SIG-M5 treated with dmso at 0.1 percent for 504 hours (cell line): ENCODE measurements around the gene OR1A1.
"Not testable (repeated sequence)": the region's sequence is repeated elsewhere in the genome, so short reads cannot be mapped to it uniquely, and the experiment has no call there.

Source experiments
- DNase-seq: peaks from one replicate; lab custom pipeline; 2025; ENCODE audit not compliant: unreplicated experiment; lab: John Stamatoyannopoulos, UW

OR1A1 gene, protein sequence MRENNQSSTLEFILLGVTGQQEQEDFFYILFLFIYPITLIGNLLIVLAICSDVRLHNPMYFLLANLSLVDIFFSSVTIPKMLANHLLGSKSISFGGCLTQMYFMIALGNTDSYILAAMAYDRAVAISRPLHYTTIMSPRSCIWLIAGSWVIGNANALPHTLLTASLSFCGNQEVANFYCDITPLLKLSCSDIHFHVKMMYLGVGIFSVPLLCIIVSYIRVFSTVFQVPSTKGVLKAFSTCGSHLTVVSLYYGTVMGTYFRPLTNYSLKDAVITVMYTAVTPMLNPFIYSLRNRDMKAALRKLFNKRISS

DNA sequence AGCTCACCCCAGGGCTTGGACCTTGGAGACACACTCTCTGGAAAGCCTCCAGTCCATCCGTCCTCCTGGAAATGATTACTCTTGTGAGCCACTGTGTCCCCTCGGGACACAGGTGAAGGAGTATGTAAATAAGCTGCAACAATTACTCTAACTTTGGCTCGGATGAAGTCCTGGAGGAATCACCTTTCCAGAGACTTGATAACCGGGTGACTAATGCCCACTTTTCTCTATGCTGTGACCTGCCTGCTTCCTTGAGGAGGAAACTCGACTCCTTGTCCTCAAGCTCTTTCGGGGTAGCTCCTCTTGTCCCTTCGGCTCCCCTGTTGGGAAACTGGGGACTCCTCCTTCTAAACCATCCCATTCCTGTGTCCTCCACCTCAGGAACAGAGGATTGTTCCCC is at the start of gene OR1A1:
OR1A1 (plus strand) TSS at position 301 of the 400 bp plus-strand sequence. CDS start 7,954 bp downstream, outside the sequence.
- no peak for DNase-seq

DNA sequence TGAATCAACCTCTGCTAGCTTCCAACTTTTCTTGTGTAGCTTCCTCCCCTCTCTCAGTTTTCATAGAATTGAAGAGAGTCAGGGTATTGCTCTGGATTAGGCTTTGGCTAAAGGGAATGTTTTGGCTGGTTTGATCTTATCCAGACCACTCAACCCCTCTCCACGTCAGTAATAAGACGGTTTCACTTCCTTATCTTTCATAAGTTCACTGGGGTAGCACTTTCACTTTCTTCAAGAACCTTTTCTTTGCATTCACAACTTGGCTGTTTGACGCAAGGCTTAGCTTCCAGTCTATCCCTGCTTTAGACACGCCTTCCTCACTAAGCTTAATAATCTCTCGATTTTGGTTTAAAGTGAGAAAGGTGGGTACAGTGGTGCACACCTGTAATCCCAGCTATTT is 39.9 kb upstream of the OR1A1 start:
- DNase-seq: peak; percentile 86

DNA sequence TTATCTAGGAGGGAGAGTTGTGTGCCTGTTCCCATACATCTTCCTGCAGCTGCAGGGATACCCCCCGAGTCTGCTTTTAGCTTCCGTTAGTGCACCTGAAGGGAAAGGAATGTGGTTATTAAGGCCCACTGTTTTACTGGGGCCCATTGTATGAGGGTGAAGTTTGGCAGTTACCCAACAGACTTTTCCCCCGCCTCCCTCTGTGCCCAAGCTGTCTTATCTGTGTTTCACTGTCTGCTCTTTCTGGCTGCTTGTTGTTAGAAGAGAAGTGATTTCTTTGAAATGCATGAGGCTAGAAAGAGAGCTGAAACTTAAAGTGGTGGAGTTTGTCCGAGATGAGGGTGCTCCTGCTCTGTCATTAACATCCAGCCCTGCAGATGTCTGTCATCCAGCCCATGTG is 17.5 kb upstream of the OR1A1 start:
- DNase-seq: no peak

DNA sequence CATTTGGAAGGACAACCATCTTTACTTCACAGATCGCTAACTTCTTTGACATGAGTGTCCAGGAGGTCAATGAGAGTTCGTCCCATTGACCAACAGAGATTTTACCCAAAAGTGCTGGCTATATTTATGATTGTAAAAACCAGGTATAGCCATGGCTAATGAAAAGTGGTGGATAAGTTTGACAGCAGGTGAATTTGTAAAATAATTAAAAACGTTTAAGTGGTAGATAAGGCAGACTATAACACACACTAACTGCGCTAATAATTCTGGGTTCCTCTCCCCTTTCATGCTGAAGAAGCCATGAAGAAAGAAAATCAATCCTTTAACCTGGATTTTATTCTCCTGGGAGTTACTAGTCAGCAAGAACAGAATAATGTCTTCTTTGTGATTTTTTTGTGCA is 10.2 kb upstream of the OR1A1 start, which contains the start of gene OR1A2:
OR1A2 (plus strand) TSS at position 301 of the 400 bp plus-strand sequence; CDS start at position 301, 0 bp downstream.
- no peak for DNase-seq

DNA sequence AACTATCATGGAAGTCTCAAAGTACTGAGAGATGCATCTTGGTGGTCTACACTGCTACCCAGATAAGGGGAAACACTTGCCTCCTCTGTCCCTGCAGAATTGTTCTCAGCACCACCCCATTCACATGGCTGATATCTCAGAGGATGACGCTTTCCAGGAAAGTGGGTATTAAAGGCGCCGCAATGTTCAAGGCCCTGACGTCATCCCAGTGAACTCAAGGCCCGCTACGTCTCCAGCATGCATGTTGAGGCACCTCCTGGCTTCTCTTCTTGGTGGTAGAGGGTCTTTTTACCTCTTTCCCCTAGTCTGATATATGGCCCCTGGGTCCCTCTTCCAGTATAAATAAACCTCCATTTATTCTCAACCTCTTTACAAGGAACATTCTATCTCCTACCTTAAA is 1.0 kb downstream of the OR1A1 start:
- DNase-seq: no peak

DNA sequence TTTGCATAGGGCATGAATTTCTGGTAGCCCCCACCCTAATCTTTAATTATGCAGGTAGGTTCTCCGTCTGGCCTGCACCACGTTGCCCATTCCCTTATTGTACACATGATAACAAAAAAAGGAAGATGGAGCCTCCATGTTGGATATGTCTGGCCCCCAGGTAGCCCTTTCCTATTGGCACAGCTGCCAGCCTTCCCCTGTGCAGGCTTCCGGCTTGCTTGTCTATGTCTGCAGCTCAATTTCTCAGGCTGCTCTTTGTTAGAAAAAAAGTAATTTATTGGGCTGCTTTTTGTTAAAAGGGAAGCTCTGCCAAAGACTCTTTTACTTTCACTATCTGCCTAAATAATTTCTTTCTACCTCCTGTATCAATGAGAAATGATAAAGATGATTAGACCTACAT is 5.5 kb downstream of the OR1A1 start:
- DNase-seq: no peak

DNA sequence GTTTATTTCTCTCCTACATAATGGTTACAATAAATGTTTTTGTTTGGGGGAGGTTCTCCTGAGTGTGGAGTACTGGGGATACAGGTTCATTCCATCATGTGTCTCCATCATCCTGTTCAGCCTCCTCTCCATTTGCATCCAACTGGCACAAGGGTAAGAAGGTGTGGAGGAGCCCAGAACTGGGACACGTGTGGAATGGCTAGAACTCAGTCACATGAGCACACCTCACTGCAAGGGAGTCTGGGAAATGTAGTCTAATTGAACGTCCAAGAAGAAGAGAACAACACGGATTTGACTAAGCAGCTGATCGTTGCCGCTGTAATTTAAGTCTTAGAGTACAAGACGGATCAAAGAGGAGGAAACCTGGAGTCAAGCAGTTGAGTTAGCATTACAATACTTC is 6.1 kb downstream of the OR1A1 start:
- DNase-seq: no peak

DNA sequence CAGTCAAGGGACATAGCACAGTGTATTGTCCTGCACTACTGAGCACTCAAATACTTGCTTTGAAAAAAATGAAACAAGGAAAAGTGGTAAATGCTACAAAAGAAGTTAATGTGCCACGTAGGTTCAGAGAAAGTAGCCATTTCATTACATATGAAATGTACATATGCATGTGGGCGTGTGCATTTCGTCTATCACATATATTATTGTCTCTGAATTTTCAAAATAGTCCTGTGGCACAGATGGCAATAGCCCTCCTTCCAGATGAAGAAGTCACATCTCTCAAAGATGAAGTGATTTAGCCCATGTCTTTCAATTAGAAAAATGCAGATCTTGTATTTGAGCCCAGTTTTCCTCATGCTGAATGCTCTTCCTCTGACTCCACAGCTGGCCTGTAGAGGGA is 12.5 kb downstream of the OR1A1 start:
- DNase-seq: not testable (repeated sequence)

DNA sequence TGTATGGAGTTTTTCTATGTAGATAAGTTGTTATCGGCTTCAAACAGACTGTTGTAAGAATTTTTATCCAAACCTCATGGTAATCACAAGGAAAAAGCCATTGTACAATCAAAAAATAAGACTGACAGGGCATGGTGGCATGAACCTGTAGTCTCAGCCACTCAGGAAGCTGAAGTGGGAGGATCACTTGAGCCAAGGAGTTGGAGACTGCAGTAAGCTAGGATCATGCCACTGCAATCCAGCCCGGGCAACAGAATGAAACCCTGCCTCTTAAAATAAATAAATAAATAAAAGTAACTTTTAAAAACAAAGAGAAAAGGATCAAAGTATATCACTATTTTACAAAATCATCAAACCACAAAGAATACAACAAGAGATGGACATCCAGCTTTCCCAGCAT is 14.4 kb downstream of the OR1A1 start:
- no peak for DNase-seq

DNA sequence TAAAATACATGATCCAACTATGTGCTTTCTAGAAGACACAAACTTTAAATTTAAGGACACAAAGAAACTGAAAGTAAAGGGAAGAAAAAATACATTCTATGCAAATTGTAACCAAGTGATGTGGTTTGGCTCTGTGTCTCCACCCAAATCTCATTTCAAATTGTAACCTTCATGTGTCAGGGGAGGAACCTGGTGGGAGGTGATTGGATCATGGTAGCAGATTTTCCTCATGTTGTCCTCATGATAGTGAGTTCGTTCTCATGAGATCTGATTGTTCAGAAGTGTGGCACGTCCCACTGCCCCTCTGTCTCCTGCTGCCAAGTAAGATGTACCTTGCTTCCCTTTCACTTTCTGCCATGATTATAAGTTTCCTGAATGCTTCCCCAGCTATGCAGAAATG is 15.0 kb downstream of the OR1A1 start:
- no peak for DNase-seq

DNA sequence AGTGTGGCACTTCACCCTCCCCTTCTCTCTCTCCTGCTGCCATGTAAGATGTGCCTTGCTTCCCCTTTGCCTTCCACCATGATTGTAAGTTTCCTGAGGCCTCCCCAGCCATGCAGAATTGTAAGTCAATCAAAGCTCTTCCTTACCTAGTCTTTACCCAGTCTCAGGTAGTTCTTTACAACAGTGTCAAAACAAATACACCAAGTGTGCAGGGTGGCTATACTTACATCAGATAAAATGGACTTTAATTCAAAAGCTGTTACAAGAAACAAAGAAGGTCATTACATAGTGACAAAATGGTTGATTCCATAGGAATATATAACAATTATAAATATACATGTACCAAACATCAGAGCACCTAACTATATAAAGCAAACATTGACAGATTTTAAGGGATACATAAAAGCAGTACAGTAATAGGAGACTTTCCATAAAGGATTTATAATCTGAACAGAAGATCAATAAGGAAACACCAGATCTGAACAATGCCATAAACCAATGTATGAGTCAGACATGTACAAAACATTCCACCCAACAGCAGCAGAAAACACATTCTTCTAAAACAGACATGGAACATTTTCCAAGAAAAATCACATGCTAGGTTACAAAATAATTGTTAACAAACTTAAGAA is 17.4 kb downstream of the OR1A1 start:
- DNase-seq: not testable (repeated sequence)

DNA sequence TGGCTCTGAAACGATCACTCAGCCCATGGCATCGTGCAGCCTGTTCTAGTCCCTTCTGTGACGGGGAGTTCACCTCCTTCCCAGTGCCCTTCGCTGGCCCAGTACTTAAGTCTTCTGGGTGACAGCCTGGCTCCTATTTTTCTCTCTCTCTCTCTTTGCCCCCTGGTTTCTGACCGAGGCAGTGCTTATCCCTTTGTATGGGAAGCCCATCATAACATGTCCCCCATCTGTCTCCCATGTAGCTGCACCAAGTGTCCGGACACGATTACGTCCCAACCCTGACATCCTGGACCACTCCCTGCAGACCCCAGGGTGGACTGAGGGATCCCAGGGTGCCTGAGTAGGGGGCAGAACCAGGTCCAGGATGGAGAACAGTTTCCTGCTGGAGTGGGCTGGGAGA is 24.8 kb downstream of the OR1A1 start:
- DNase-seq: not testable (repeated sequence)

DNA sequence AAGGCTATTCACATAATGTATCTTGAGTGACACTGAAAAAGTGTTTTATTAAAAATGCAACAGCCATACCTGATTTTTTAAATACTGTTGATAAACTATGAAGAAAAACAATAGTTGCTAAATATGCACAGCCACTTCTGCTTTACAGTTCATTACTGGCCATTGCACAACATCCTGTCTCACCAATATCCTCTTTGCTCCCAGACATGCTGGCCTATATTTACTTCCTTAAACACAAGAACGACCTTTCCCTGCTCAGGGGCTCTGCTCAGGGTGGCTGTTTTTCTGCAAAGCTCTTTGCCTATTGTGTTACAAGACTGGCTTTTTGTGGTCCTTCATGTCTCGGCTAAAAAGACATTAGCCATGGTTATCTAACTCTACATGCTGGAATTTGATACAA is 31.2 kb downstream of the OR1A1 start:
- DNase-seq: peak; percentile 83

DNA sequence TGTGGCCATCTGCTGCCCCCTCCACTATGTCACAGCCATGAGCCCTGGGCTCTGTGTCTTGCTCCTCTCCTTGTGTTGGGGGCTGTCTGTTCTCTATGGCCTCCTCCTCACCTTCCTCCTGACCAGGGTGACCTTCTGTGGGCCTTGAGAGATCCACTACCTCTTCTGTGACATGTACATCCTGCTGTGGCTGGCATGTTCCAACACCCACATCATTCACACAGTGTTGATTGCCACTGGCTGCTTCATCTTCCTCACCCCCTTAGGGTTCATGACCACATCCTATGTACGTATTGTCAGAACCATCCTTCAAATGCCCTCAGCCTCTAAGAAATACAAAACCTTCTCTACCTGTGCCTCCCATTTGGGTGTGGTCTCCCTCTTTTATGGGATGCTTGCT is 33.6 kb downstream of the OR1A1 start:
- not testable (repeated sequence) for DNase-seq

DNA sequence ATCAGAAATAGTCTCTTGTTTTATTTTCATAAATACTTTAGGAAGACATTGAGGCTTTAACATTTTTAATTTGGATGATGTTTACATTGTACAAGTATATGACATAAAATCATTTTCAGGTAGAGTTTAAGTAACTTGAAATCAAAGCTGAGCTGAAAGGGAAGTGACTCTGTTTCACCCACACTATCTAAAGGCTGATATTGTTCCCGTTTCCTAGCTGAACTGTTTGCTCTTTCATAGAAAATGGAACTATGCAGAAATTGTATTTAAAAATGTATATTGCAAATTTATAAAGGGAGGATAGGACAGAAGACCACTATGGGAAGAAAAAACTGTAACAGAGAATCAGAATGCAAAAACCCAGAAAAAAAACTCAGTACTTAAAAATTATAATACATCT is 37.4 kb downstream of the OR1A1 start:
- DNase-seq: not testable (repeated sequence)

DNA sequence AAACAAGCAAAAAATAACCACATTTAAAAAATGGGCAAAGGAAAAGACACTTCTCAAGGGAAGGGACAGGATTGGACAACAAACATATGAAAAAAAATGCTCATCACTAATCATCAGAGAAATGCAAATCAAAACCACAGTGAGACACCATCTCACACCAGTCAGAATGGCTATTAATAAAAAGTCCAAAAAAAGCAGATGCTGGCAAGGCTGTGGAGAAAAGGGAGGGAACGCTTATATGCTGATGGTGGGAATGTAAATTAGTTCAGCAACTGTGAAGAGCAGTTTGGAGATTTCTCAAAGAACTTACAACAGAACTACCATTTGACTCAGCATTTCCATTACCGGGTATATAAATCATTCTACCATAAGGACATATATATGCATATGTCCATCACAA is 41.5 kb downstream of the OR1A1 start:
- not testable (repeated sequence) for DNase-seq

DNA sequence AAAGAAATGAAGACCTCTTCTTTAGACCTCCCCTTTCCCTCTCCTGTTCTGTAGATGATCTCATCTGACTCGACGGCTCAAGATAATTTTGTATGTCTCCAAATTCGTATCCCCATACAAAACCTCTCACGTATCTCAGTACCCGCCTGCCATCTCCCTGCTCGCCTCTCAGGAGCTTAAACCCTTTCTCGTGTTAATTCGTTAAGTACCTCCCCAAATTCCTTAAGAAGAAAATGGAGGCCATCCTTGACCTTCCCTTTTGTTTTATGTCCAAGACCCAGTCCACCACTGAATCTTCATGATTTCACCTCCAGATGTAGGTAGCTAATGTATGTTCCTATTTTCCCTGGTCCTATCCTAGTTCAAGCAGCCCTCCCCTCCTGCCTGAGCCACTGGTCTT is 49.1 kb downstream of the OR1A1 start:
- no peak for DNase-seq

DNA sequence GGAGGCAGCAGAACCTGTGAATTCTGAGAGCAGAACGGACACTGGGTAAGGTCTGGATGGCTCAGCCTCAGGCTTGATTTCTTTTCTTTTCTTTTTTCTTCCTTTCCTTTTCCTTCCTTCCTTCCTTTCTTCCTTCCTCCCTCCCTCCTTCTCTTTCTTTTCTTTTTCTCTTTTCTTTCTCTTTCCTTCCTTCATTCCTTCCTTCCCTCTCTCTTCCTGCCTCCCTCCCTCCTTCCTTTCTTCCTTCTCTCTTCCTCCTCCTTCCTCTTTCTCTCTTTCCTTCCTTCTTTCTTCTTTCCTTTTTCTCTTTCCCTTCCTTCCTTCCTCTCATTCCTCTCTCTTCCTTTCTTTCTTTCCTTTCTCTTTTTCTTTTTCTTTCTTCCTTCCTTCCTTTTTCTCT is 52.7 kb downstream of the OR1A1 start:
- DNase-seq: no peak

DNA sequence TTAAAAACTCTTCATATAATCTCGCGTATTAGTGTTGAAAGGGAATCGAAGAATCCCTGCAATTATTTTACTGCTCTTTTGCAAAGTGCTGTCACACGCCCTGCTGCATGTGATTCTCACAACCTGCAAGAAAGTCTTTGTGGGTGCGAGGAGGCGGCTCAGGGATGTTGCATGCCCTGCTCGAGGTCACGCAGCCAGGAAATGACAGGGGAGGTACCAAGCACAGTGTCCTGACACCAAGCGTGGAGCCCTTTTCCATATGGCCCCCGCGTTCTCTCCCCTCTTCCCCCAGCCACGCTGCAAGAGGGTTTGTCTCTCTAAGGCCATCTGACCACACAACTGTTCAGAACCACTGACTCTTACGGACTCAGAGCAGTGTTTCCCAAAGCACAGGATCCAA is 53.1 kb downstream of the OR1A1 start:
- DNase-seq: no peak
